ENCODE data around the gene TKTL1. TPM values are rescaled to one million over a fixed set of nuclear protein-coding genes. Genes with fewer than 3 reads are reported as not detected.
"Not testable (repeated sequence)": the region's sequence is repeated elsewhere in the genome, so short reads cannot be mapped to it uniquely, and the experiment has no call there.

The TKTL1 gene, protein sequence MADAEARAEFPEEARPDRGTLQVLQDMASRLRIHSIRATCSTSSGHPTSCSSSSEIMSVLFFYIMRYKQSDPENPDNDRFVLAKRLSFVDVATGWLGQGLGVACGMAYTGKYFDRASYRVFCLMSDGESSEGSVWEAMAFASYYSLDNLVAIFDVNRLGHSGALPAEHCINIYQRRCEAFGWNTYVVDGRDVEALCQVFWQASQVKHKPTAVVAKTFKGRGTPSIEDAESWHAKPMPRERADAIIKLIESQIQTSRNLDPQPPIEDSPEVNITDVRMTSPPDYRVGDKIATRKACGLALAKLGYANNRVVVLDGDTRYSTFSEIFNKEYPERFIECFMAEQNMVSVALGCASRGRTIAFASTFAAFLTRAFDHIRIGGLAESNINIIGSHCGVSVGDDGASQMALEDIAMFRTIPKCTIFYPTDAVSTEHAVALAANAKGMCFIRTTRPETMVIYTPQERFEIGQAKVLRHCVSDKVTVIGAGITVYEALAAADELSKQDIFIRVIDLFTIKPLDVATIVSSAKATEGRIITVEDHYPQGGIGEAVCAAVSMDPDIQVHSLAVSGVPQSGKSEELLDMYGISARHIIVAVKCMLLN
- under 1 TPM in 1 of 6 experiments, not detected in 5; 0.06 TPM for total RNA-seq
- long read RNA-seq: 0 reads

DNA sequence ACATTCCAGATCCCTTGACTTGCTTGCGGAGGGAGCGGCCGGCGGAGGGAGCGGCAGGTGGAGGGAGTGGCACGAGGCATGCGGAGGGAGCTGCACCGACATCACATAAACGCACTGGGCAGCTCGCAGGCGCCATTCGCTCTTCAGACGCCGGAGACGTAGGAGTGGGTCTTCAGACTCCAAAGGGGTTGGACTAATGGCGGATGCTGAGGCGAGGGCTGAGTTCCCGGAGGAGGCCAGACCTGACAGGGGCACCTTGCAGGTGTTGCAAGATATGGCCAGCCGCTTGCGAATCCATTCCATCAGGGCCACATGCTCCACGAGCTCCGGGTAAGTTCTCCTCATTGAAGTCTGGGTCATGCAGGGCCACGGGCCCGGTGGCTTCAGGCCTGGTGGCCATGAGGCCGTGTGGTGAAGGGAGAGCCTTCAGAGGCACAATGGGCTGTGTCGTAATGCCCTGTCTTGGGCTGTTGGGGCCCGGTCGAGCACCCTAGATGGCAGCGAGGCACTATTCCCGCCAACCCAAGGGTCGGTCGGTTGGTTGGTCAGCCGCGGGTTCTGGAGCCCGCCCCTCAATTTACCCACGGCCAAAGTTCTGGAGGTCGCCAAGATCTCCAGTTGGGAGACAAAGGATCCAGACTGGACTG lies at the start of gene TKTL1:
Gene TKTL1 (plus strand): TSS at position 132 of the 647 bp plus-strand sequence. CDS start 65 bp downstream, at position 197.
- TF ChIP-seq POLR2A (IDR thresholded peaks at IDR 0.05): no peak
- no peak for TF ChIP-seq CTCF (IDR thresholded peaks at IDR 0.05)
- ATAC-seq (no peak), DNase-seq (peak in 1 of 3 donors; percentile 51)
- Histone ChIP-seq H3K27ac (no peak within 1 kb of the TSS), H3K4me1 (no peaks in the 10 kb centered on the region), H3K36me3 (no peaks in the 10 kb centered on the region), H3K27me3 (no peaks in the 10 kb centered on the region), H3K4me3 (no peak within 1 kb of the TSS), H3K9me3 (no peaks in the 10 kb centered on the region)
- no CpG with 5 or more reads among the region's 37 CpGs for WGBS (ENCODE audit: insufficient coverage, low coverage, low lambda C conversion rate, missing lambda C conversion rate)
- intact Hi-C loops (cut with DNase I): no loop called here

- H3K4me3 ChIP-seq; intact Hi-C loops (cut with DNase I); DNase-seq; H3K27me3 ChIP-seq; H3K36me3 ChIP-seq; H3K27ac ChIP-seq; H3K9me3 ChIP-seq; H3K4me1 ChIP-seq: not testable (repeated sequence)
- WGBS (ENCODE audit: insufficient coverage, low coverage, low lambda C conversion rate, missing lambda C conversion rate): 67% methylated on average over 1 of the region's 17 CpGs
- peak; percentile 58 to 90 (median 88) for ATAC-seq
These were observed 48.1 kb upstream of the TKTL1 start for GRCh38 chrX:154247377-154248045.

GRCh38 chrX:154248076-154248475 lies 47.5 kb upstream of the TKTL1 start:
- DNase-seq; H3K36me3 ChIP-seq; H3K27ac ChIP-seq; H3K9me3 ChIP-seq; H3K4me3 ChIP-seq; H3K27me3 ChIP-seq; intact Hi-C loops (cut with DNase I); H3K4me1 ChIP-seq: not testable (repeated sequence)
- ATAC-seq: peak in 2 of 4 donors; percentile 11 to 12
- no CpG with 5 or more reads among the region's 10 CpGs for WGBS (ENCODE audit: insufficient coverage, low coverage, low lambda C conversion rate, missing lambda C conversion rate)

- ATAC-seq; H3K4me1 ChIP-seq; H3K9me3 ChIP-seq; H3K36me3 ChIP-seq; H3K4me3 ChIP-seq; DNase-seq; H3K27me3 ChIP-seq; intact Hi-C loops (cut with DNase I); H3K27ac ChIP-seq: not testable (repeated sequence)
- no CpG with 5 or more reads among the region's 17 CpGs for WGBS (ENCODE audit: insufficient coverage, low coverage, low lambda C conversion rate, missing lambda C conversion rate)
These were observed 38.3 kb upstream of the TKTL1 start, which contains the start of gene OPN1MW3 for GRCh38 chrX:154257282-154257681. OPN1MW3 (plus strand) TSS chrX:154257582; CDS start chrX:154257620, 38 bp downstream.

GRCh38 chrX:154258711-154259110 lies 36.9 kb upstream of the TKTL1 start:
- H3K36me3 ChIP-seq; ATAC-seq; H3K27ac ChIP-seq; DNase-seq; H3K4me1 ChIP-seq; H3K27me3 ChIP-seq; H3K9me3 ChIP-seq; H3K4me3 ChIP-seq; intact Hi-C loops (cut with DNase I): not testable (repeated sequence)
- no CpG with 5 or more reads among the region's 10 CpGs for WGBS (ENCODE audit: insufficient coverage, low coverage, low lambda C conversion rate, missing lambda C conversion rate)

- H3K4me1 ChIP-seq; ATAC-seq; H3K36me3 ChIP-seq; H3K4me3 ChIP-seq; H3K9me3 ChIP-seq; intact Hi-C loops (cut with DNase I); H3K27ac ChIP-seq; DNase-seq; H3K27me3 ChIP-seq: not testable (repeated sequence)
- WGBS (ENCODE audit: insufficient coverage, low coverage, low lambda C conversion rate, missing lambda C conversion rate): no CpG with 5 or more reads among the region's 6 CpGs
These were observed 32.5 kb upstream of the TKTL1 start for GRCh38 chrX:154263072-154263471.

DNA sequence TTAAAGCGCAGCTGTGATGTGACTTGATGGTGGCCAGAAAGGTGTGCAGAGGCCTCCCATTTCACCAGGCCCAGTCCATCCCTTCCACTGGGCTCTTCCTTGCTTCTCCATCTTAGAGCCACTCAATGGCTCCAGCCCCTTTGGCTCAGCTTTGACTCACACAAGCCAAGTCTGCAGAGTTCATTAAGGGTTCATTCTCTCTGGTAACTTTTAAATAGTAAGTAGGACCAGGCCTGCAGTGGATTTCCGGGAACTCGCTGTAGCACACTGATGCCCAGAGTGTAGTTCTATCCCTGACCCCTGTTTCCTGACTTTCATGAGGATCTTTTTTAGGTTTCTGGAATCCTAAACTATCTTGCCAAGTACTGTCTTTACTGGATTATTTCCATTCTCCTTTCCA lies 26.4 kb upstream of the TKTL1 start:
- H3K36me3 ChIP-seq; H3K27me3 ChIP-seq; H3K9me3 ChIP-seq; H3K4me1 ChIP-seq; intact Hi-C loops (cut with DNase I); H3K4me3 ChIP-seq; H3K27ac ChIP-seq; DNase-seq: not testable (repeated sequence)
- ATAC-seq: peak in 1 of 4 donors; percentile 58
- no CpG with 5 or more reads among the region's 3 CpGs for WGBS (ENCODE audit: insufficient coverage, low coverage, low lambda C conversion rate, missing lambda C conversion rate)

GRCh38 chrX:154284489-154285338 lies 10.9 kb upstream of the TKTL1 start:
- intact Hi-C loops (cut with DNase I); DNase-seq; H3K4me1 ChIP-seq; H3K9me3 ChIP-seq; H3K4me3 ChIP-seq; H3K36me3 ChIP-seq; H3K27ac ChIP-seq; H3K27me3 ChIP-seq: not testable (repeated sequence)
- WGBS (ENCODE audit: insufficient coverage, low coverage, low lambda C conversion rate, missing lambda C conversion rate): no CpG with 5 or more reads among the region's 23 CpGs
- ATAC-seq: peak; percentile 43 to 88 (median 84)

- ATAC-seq; H3K4me3 ChIP-seq; H3K4me1 ChIP-seq; H3K36me3 ChIP-seq; H3K27me3 ChIP-seq; H3K9me3 ChIP-seq; DNase-seq; intact Hi-C loops (cut with DNase I); H3K27ac ChIP-seq: not testable (repeated sequence)
- no CpG with 5 or more reads among the region's 10 CpGs for WGBS (ENCODE audit: insufficient coverage, low coverage, low lambda C conversion rate, missing lambda C conversion rate)
These were observed 9.2 kb upstream of the TKTL1 start for GRCh38 chrX:154286406-154286805.

Measured in right lobe of liver (tissue), 6 donors.